Rectal smooth muscle tissue (tissue), 1 donor: ENCODE measurements around the gene MIGA1.

Experiments used
- H3K27ac ChIP-seq: one replicate; pipeline ENCODE4 v1.7.0; 2013; ENCODE audit warnings: low read depth, low read length, inconsistent platforms
- H3K27me3 ChIP-seq: one replicate; pipeline ENCODE4 v1.7.0; 2013; ENCODE audit warnings: low read length; ENCODE audit not compliant: control insufficient read depth, insufficient read depth
- H3K36me3 ChIP-seq: one replicate; pipeline ENCODE4 v1.7.0; 2013; ENCODE audit warnings: low read length; ENCODE audit not compliant: control insufficient read depth, insufficient read depth
- H3K4me1 ChIP-seq: one replicate; pipeline ENCODE4 v1.7.0; 2013; ENCODE audit warnings: low read length; ENCODE audit not compliant: control insufficient read depth, insufficient read depth
- H3K4me3 ChIP-seq: one replicate; pipeline ENCODE4 v1.7.0; 2013; ENCODE audit warnings: low read length
- H3K9ac ChIP-seq: one replicate; pipeline ENCODE4 v1.7.0; 2013; ENCODE audit warnings: low read length

MIGA1 gene

GRCh38 chr1:77873461-77873860 lies 94.0 kb downstream of the MIGA1 start:
- H3K9ac ChIP-seq: no peak overlapping the region

GRCh38 chr1:77874804-77875445 lies 95.5 kb downstream of the MIGA1 start:
- no peak overlapping the region for H3K9ac ChIP-seq
- H3K4me3 ChIP-seq: no peak overlapping the region
- no peaks in the 10 kb centered on the region for H3K36me3 ChIP-seq
- no peaks in the 10 kb centered on the region for H3K27me3 ChIP-seq
- no peaks in the 10 kb centered on the region for H3K4me1 ChIP-seq
- no peak overlapping the region for H3K27ac ChIP-seq

More at GRCh38 chr1:77873461-77873860, 94.0 kb downstream of the MIGA1 start:
- H3K36me3 ChIP-seq: no peaks in the 10 kb centered on the region
- H3K4me3 ChIP-seq: no peak overlapping the region
- H3K27me3 ChIP-seq: no peaks in the 10 kb centered on the region
- no peaks in the 10 kb centered on the region for H3K4me1 ChIP-seq
- H3K27ac ChIP-seq: no peak overlapping the region

GRCh38 chr1:77876884-77877283 lies 97.4 kb downstream of the MIGA1 start:
- H3K4me1 ChIP-seq: no peaks in the 10 kb centered on the region
- no peak overlapping the region for H3K9ac ChIP-seq
- H3K27ac ChIP-seq: no peak overlapping the region
- no peak overlapping the region for H3K4me3 ChIP-seq
- H3K36me3 ChIP-seq: no peaks in the 10 kb centered on the region
- H3K27me3 ChIP-seq: no peaks in the 10 kb centered on the region

DNA sequence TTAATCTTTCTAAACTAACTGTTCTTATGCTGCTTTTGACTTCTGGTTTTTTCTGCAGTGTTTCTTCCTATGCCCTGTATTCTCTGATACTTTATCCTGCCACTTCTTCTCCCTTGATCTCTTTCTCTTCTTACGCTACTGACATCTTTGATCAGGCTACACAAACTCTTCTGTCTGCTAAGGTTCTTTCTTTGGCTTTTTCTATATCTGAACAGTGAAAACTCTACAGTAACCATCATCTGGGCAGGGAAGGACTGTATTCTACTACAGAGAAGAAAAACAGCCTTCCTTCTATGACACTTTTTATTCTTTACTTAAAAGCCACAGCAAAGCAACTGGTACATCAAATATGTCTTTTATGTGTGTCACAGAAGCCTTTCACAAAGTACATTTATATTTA lies 101.6 kb downstream of the MIGA1 start:
- no peaks in the 10 kb centered on the region for H3K36me3 ChIP-seq
- H3K4me1 ChIP-seq: no peaks in the 10 kb centered on the region
- no peaks in the 10 kb centered on the region for H3K27me3 ChIP-seq
- no peak overlapping the region for H3K9ac ChIP-seq
- H3K27ac ChIP-seq: no peak overlapping the region
- H3K4me3 ChIP-seq: no peak overlapping the region

GRCh38 chr1:77882411-77882810 lies 103.0 kb downstream of the MIGA1 start:
- Histone ChIP-seq H3K27me3 (no peaks in the 10 kb centered on the region), H3K36me3 (no peaks in the 10 kb centered on the region), H3K4me1 (no peaks in the 10 kb centered on the region), H3K9ac (no peak overlapping the region), H3K27ac (no peak overlapping the region), H3K4me3 (no peak overlapping the region)

GRCh38 chr1:77888081-77888780 lies 108.8 kb downstream of the MIGA1 start, which contains the start of gene NEXN:
NEXN (plus strand) TSS chr1:77888624; CDS start chr1:77916107, 27,483 bp downstream.
- H3K4me1 ChIP-seq: peaks cover 10% of the 10 kb centered on the region
- H3K27ac ChIP-seq: peak within 1 kb of the TSS; percentile 95
- no peaks in the 10 kb centered on the region for H3K27me3 ChIP-seq
- no peaks in the 10 kb centered on the region for H3K36me3 ChIP-seq
- peak within 1 kb of the TSS; percentile 29 for H3K9ac ChIP-seq
- peak within 1 kb of the TSS; percentile 69 for H3K4me3 ChIP-seq

DNA sequence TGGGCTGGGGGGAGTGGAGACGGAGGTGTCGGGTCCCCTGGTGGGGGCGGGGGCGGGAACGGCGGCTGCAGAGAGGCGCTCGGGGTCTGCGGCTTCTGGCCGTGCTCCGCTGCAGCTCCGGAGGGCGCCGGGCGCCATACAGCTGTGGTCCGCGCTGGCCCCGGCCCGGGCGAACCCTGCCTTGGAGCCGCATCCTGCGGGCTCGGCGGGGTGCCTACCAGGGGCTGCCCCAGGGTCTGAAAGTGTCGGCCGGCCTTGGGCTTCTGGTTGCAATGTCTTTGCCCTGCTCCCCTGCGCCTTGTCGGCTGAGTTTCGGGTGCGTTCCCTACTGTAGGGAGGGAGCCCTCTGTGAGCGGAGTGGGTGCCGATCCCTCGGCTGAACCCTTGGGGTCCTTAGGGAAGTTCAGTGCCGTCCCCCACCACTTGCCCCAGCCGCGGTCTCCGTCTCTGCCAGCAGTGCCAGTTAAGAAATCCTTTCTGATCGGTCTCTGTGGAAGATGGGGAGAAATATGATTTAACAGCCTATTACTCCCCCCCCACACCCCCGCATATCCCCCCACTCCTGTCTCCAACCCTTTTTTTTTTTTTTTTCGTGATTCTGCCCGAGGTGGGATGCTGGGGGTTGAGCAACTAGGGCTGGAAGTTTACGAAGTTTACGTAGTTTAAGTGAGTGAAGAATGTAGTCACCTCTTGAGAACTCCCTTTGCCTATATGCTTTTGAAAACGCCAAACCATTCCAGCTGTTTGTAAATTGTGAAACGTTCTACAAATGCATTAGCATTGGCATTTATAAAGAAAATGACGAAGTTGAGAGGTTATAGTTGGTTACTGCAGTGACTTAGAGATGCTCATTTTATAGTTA lies 109.6 kb downstream of the MIGA1 start:
- Histone ChIP-seq H3K4me1 (peaks cover 10% of the 10 kb centered on the region), H3K9ac (peak overlapping the region; percentile 29), H3K27ac (peak overlapping the region; percentile 95), H3K36me3 (no peaks in the 10 kb centered on the region), H3K4me3 (peak overlapping the region; percentile 69), H3K27me3 (no peaks in the 10 kb centered on the region)

DNA sequence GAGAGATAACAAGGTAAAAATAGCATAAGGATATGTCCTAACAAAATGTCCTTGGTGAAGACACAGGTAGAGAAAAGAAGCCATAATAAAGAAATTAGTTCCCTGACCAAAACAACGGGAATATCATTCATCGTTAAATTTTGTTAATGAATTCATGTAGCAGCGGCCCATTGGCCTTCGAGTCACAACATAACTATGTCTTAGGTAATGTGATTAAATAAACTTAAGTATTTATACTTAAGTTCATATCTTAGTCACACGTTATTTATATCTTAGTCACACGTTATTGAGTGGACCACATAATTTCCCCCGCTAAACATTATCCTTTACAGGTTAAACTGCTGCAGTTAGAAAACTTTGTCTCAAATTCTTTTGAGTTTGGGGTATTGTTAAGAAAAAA lies 110.2 kb downstream of the MIGA1 start:
- peak overlapping the region; percentile 95 for H3K27ac ChIP-seq
- H3K27me3 ChIP-seq: no peaks in the 10 kb centered on the region
- H3K36me3 ChIP-seq: no peaks in the 10 kb centered on the region
- H3K4me1 ChIP-seq: peaks cover 10% of the 10 kb centered on the region
- no peak overlapping the region for H3K9ac ChIP-seq
- peak overlapping the region; percentile 69 for H3K4me3 ChIP-seq

DNA sequence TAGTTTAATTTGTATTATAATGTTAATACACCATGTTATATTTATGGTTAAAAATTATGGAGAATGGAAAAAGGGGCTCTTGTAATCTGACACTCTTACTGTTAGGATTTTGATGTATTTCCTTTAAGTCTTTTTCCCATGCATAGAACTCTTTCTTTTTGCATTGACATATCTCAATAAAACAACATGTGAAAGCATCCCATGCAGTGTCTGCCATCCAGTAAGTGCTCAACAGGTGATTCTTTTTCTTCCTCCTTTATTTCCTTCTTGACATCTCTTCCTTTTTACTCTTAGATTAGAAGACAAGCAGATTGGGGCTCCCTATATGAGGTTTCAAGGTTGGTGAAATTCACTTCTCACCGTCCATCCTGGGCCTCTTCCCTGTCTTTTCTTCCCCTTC lies 111.8 kb downstream of the MIGA1 start:
- H3K36me3 ChIP-seq: no peaks in the 10 kb centered on the region
- H3K4me3 ChIP-seq: no peak overlapping the region
- H3K9ac ChIP-seq: no peak overlapping the region
- H3K27ac ChIP-seq: no peak overlapping the region
- no peaks in the 10 kb centered on the region for H3K27me3 ChIP-seq
- peaks cover 10% of the 10 kb centered on the region for H3K4me1 ChIP-seq

DNA sequence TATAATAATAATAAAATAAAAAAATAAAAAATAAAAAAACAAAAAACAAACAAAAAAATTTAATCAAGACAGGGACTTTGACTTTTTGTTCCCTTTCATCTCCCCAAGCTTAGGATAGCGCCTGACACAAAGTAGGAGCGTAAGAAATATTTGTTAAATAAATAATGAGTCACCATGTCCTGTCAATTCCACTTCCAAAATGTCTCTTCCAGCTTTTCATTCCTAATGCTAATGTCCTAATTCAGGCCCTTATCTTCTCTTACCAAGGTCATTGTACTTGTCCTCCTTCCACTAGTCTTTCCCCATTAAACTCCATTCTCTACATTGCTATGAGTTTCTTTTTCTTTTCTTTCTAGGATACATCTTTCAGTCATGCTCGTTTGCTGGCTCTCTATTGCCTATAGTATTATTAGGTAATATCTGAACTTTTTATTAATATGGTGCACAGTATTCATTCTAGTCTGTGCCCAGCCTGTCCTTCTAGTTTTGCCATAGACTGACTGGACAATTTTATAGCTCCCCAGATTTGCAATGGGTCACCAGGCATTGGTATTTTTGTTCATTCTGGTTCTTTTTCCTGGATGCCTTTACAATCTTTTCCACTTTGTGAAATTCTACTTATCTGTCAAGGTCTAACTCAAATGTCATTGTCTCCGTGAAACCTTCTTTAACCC lies 120.3 kb downstream of the MIGA1 start:
- H3K27ac ChIP-seq: no peak overlapping the region
- H3K36me3 ChIP-seq: no peaks in the 10 kb centered on the region
- H3K9ac ChIP-seq: no peak overlapping the region
- H3K4me1 ChIP-seq: peaks cover 2% of the 10 kb centered on the region
- no peaks in the 10 kb centered on the region for H3K27me3 ChIP-seq
- H3K4me3 ChIP-seq: no peak overlapping the region

- Histone ChIP-seq H3K27me3 (no peaks in the 10 kb centered on the region), H3K27ac (peak overlapping the region; percentile 23), H3K9ac (no peak overlapping the region), H3K4me3 (no peak overlapping the region), H3K36me3 (no peaks in the 10 kb centered on the region), H3K4me1 (peaks cover 2% of the 10 kb centered on the region)
These were observed 121.3 kb downstream of the MIGA1 start for GRCh38 chr1:77900687-77901293.
